ENCODE results near the gene RPL21. TPM values are rescaled to one million over a fixed set of nuclear protein-coding genes. Genes with fewer than 3 reads are reported as not detected.

The RPL21 gene
- polyA plus RNA-seq, 1 experiment: 771 TPM

DNA sequence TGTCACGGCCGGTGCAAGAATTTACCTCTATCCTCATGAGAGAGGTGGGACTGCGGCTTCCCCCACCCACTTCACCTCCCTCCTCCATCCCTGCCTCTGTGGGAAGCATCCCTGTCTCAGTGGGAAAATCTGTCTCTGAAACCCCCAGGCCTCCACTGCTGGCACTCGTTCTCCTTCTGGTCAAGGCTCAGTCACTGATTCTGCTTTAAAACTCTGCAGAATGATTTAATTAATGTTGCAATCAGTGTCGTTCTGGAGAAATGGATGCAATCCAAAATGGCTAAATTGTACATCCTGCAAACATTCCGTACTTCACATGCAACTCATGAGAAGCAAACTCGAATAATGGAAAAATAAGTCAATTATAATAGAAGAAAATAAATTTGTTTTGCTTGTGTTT is 24.8 kb downstream of the RPL21 start:
- Histone ChIP-seq H3K36me3 (ENCODE audit: control insufficient read depth, insufficient read depth, low read length) (0 out of 2 replicates have a peak, but pooled peaks cover 1% of the 10 kb centered on the region), H3K4me3 (ENCODE audit: low read depth, low read length) (no peak overlapping the region), H3K27me3 (ENCODE audit: control insufficient read depth, insufficient read depth, low read length) (no peaks in the 10 kb centered on the region)
- DNase-seq (ENCODE audit: low read depth): peak; percentile 74
- TF ChIP-seq, protein P1, sequence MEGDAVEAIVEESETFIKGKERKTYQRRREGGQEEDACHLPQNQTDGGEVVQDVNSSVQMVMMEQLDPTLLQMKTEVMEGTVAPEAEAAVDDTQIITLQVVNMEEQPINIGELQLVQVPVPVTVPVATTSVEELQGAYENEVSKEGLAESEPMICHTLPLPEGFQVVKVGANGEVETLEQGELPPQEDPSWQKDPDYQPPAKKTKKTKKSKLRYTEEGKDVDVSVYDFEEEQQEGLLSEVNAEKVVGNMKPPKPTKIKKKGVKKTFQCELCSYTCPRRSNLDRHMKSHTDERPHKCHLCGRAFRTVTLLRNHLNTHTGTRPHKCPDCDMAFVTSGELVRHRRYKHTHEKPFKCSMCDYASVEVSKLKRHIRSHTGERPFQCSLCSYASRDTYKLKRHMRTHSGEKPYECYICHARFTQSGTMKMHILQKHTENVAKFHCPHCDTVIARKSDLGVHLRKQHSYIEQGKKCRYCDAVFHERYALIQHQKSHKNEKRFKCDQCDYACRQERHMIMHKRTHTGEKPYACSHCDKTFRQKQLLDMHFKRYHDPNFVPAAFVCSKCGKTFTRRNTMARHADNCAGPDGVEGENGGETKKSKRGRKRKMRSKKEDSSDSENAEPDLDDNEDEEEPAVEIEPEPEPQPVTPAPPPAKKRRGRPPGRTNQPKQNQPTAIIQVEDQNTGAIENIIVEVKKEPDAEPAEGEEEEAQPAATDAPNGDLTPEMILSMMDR (IDR thresholded peaks at IDR 0.05; ENCODE audit: insufficient read depth, low read depth, low read length): no peak
- CTCF ChIA-PET: interaction anchor here (1.1 to 2.3 kb wide), 5 partner anchors 8 to 329 kb away, joined by 4 to 11 read pairs (median 5); no protein-coding TSS in a partner anchor
- POLR2A ChIA-PET: no interaction called here

DNA sequence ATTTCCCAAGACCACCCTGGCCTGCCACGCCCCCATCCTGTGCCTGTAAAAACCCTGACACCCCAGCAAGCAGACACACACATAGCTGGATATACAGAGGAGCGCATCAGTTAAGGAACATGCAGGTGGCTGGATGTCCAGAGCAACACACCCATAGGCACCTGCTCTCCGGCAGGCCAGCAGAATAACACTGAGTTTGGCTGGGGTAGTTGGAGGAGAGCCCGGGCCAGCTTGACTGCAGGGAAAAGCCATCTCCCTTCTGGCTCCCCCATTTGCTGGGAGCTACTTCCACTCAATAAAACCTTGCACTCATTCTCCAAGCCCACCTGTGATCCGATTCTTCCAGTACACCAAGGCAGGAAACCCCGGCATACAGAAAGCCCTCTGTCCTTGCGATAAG is 28.1 kb downstream of the RPL21 start:
- TF ChIP-seq, protein P1 (IDR thresholded peaks at IDR 0.05; ENCODE audit: insufficient read depth, low read depth, low read length): no peak
- CTCF ChIA-PET: interaction anchor here (1.1 to 6.3 kb wide), 4 partner anchors 79 to 296 kb away, joined by 3 to 70 read pairs (median 4); no protein-coding TSS in a partner anchor

DNA sequence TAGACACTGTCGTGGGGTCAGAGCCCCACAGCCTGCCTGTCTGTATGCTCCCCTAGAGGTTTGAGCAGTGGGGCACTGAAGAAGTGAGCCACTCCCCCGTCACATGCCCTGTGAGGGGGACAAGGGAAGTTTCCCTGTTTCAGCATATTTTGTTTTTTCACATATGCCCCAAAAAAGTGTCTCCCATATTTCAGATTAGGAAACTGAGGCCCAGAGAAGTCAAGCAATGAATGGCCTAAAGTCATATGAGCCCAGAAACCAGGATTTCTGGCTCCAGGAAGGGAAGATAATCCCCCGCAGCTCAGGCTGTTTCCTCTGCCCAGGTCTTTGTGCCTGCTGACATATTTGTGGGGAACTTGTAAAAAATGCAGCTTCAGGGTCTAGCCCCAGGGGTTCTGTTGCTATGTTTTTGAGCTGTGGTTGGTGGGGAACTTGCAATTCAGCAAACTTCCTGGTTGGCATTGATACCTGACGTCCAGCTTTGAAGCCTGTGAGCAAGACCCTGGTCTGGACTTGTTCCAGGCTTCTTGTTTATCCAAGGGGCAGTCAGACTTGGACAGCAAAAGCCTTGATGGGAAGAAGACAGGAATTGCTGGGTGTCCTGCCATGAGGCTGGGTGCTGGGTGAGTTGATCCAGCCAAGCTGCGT is 28.8 kb downstream of the RPL21 start:
- ChIA-PET CTCF (interaction anchor here (1.1 to 6.3 kb wide), 4 partner anchors 78 to 333 kb away, joined by 3 to 70 read pairs (median 6); no protein-coding TSS in a partner anchor), POLR2A (no interaction called here)
- Histone ChIP-seq H3K4me3 (ENCODE audit: low read depth, low read length) (no peak overlapping the region), H3K27me3 (ENCODE audit: control insufficient read depth, insufficient read depth, low read length) (0 out of 2 replicates have a peak, but pooled peaks cover 1% of the 10 kb centered on the region), H3K36me3 (ENCODE audit: control insufficient read depth, insufficient read depth, low read length) (no peaks in the 10 kb centered on the region)
- no peak for DNase-seq (ENCODE audit: low read depth)
- TF ChIP-seq, protein P1 (IDR thresholded peaks at IDR 0.05; ENCODE audit: insufficient read depth, low read depth, low read length): no peak

More for the DNA sequence above, 28.1 kb downstream of the RPL21 start:
- no peaks in the 10 kb centered on the region for H3K36me3 ChIP-seq (ENCODE audit: control insufficient read depth, insufficient read depth, low read length)
- POLR2A ChIA-PET: no interaction called here
- no peak overlapping the region for H3K4me3 ChIP-seq (ENCODE audit: low read depth, low read length)
- no peak for DNase-seq (ENCODE audit: low read depth)
- H3K27me3 ChIP-seq (ENCODE audit: control insufficient read depth, insufficient read depth, low read length): 0 out of 2 replicates have a peak, but pooled peaks cover 1% of the 10 kb centered on the region

DNA sequence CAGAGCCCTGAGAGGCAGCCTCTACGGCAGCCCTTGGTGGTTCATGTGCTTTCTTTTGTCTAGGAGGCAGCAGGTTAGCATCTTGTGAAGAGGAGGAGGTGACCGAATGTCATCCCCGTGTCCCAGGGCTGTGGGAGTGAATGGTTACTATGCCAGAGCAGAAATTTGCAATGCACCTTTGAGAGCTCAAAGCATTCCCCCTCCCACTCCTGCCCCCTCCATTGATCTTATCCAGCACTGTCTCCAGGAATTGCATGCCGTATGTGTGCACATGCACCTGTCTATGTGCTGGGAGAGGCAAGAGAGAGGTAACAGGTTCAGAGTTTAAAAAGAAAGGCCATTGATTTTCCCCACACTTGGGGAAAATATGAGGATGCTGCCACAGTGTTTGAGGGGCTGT is 29.5 kb downstream of the RPL21 start:
- TF ChIP-seq, protein P1 (IDR thresholded peaks at IDR 0.05; ENCODE audit: insufficient read depth, low read depth, low read length): no peak
- Histone ChIP-seq H3K36me3 (ENCODE audit: control insufficient read depth, insufficient read depth, low read length) (no peaks in the 10 kb centered on the region), H3K4me3 (ENCODE audit: low read depth, low read length) (no peak overlapping the region), H3K27me3 (ENCODE audit: control insufficient read depth, insufficient read depth, low read length) (0 out of 2 replicates have a peak, but pooled peaks cover 1% of the 10 kb centered on the region)
- no peak for DNase-seq (ENCODE audit: low read depth)
- ChIA-PET POLR2A (no interaction called here), CTCF (interaction anchor here (1.6 to 6.3 kb wide), 3 partner anchors 78 to 334 kb away, joined by 7 to 70 read pairs (median 8); no protein-coding TSS in a partner anchor)

DNA sequence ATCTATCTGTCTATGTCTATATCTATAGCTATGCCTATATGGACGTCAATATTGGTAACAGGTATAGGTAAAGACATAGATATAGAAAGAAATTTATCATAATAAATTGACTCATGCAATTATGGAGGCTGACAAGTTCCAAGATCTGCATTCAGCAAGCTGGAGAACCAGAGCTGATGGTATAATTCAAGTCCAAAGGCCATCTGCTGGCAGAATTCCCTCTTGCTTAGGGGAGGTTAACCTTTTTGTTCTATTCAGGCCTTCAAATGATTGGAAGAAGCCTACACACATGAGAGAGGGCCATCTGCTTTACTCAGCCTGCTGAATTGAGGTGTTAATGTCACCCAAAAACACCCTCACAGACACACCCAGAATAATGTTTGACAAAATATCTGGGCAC is 30.1 kb downstream of the RPL21 start:
- H3K27me3 ChIP-seq (ENCODE audit: control insufficient read depth, insufficient read depth, low read length): 0 out of 2 replicates have a peak, but pooled peaks cover 1% of the 10 kb centered on the region
- no peaks in the 10 kb centered on the region for H3K36me3 ChIP-seq (ENCODE audit: control insufficient read depth, insufficient read depth, low read length)
- ChIA-PET POLR2A (no interaction called here), CTCF (interaction anchor here (0.6 to 6.3 kb wide), 6 partner anchors 9 to 335 kb away, joined by 3 to 70 read pairs (median 6); partner anchors contain the start of gene RASL11A)
- no peak overlapping the region for H3K4me3 ChIP-seq (ENCODE audit: low read depth, low read length)
- TF ChIP-seq, protein P1 (IDR thresholded peaks at IDR 0.05; ENCODE audit: insufficient read depth, low read depth, low read length): no peak
- no peak for DNase-seq (ENCODE audit: low read depth)

Measured in BJ (cell line).